HG03066 (cell line): ENCODE results near the gene TUB.

ENCODE experiments used
- ATAC-seq: cut with Tn5 transposase; IDR thresholded peaks from one replicate; pipeline ENCODE4 v1.9.1; 2021; ENCODE audit warnings: low read depth; ENCODE audit not compliant: unreplicated experiment

TUB gene

DNA sequence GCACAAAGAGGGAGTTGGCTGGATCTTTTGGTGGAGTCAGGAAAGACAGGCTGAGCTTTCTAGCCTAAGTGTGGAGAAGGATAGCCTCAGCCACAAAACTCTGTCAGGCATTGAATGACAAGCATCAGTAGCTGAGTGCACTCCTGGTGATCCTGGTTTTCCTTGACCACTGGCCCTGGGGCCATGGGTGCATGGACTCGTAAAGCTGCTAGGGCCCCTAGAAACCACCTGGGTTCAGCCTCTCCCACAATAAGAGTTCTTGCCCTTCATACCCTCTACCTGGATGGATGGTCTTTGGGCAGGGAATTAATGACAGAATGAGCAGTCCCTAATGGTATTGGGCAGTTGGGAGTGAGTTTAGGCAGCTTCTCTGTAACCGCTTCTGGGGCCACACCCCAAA, 22.9 kb downstream of the TUB start:
- ATAC-seq: no peak

DNA sequence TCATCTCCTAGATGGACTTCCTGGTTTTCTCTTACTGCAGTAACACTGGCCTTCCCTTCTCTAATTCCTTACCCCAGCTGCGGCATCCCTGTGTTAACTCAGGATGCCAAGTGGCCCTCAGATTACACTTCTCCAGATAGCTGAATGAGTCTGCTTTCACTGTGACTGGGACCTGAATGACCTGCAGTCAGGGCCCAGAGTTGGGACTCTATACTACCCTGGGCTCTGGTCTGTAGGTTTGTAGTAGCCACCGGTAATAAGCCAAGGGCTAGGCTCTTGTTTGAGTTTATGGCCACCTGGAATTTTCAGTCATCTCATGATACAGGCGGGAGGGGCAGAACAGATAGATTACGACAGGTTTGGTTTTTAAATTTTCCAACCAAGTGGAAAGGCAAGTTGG, 24.1 kb downstream of the TUB start:
- ATAC-seq: no peak

DNA sequence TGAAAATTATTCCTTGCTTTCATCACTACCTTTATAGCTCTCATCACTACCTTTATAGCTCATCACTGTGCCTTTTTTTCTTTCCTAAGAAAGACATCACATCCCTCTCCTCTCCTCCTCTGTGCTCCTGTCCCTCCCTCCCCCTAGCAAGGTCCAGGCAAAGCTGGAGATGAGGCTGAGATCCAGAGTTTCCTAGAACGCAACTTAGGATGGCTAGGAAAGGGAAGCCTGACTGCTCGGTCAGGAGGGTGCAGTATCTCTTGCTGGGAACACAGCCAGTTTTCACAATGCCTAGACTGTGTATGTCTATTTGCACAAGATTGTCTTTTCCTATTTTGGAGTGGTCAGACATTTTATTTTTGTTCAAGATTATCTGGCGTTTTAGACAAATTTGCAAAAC, 24.7 kb downstream of the TUB start:
- no peak for ATAC-seq

DNA sequence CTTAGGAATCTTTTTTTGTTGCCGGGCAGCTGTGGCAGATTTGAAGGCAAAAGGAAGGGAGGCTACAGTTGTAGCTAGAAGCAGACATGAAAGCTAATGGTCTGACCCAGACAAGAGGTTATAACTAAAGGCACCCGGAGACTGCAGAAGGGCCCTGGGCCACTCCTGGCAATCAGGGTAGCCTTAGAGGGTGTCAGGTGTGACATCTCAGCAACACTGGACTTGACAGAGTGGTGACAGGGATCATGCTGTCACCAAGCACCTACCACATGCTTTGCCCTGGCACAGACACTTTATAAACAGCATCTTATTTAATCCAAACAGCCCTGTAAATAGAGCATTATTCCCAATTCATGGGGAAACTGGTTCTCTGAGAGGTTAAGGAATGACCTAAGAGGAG, 25.7 kb downstream of the TUB start:
- no peak for ATAC-seq

DNA sequence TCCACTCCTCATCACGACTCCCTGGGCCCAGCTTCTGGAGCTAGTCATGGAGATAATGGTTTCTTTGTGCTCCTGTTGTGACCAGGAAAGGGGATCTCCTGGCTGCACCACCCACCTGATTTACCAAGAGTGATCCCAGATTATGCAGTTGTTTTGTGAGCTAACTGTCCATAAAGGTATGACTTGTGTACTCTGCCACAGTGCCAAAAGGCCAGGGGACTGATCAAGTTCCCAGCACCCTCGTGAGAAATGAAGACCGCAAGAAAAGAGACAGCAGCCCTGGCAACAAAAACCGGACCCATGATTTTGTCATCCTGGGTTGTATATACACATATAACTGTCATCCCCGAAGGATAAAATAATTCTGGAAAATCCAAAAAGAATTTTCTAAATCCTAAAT, 26.6 kb downstream of the TUB start:
- no peak for ATAC-seq

DNA sequence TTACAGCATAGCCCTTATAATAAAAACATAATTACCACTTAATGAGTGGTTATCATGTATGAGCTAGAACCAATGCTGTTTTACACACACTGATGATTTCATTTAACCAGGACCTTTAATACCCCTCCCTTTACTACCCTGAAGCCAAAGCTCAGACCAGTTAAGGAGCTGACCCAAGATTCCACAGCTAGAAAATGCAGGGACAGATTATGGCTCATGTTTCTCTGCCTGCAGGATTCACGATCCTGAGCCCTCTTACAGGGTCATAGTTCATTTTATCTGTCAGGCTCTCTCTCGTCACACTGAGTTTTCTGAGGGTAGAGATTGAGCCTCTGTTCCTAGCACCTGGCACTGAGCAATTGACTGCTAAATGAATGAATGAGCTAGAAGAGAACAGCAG, 27.4 kb downstream of the TUB start:
- ATAC-seq: no peak

DNA sequence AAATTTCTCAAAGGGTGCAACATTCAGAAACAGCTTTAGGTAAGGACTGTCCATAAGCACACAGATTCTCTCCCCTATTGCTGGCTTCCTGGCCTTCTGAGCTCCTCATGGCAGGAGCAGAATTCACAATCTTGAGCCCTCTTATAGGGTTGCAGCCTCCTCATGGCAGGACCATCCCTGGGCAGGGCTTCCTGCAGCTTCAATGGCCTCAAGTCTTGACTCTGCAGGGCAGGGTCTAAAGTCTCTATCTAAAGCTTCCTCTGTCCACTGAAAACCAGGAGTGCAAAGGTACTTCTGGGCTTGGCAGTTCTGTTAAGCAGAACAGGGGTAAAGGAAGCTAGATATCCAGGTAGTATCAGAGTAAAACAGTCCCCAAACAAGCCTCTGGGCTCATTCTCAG, 28.7 kb downstream of the TUB start:
- ATAC-seq: no peak

DNA sequence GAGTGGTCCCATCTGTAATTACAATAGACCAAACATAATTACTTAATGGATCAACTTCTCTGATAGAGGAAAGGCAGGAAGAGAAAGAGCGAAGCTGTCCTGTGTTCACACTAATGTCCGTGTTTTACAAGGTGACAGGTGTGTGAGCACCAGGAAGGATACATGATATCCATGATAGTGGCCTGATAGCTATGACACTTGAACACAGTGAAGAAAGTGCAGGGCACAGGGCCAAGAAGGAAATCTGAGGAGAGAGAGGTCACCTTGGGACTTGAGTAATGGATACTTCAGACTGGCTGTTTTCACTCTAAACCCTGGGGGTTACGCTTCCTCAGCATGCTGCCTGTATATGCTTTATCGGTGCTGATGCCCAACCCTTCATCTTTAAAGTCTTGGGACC, 29.4 kb downstream of the TUB start:
- no peak for ATAC-seq

DNA sequence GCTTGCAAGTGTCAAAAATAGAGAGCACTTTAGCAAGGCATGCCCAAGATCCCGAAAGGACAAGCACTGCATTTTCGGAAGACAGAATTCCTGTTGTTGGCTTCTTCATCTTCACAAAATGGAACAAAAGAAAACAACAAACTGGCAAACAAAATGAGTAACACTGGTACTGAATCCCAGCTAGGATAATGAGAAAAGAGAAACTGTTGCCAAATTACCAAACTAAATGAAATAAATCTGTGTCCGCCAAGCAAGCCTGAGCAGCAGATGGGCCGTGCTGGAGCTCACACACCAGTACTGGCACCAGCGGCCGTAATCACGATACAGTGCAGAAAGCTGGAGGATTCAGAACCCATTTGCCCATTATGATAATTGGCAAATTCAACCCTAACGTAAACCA, 30.6 kb downstream of the TUB start:
- no peak for ATAC-seq

DNA sequence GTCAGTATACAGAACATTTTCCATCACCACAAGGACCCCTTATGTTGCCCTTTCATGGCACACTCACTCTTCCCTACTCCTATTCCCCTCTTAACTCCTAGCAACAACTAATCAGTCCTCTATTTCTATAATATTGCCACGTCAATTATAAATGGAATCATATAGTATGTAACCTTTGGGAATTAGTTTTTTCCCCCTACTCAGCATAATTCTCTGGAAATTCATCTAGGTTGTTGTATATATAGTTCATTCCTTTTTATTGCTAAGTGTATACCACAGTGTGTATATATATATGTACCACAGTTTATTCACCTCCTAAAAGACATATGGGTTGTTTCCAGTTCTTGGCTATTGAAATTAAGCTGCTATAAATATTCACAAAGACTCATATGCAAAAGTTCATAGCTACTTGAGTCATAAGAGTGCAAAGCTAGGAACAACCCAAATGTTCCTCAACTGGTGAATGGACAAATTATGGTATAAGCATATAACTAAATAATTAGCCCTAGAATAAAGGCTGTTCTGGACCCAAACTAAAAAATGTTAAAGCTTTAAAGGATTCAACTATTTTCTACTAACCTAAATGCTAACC, 41.3 kb downstream of the TUB start:
- no peak for ATAC-seq

DNA sequence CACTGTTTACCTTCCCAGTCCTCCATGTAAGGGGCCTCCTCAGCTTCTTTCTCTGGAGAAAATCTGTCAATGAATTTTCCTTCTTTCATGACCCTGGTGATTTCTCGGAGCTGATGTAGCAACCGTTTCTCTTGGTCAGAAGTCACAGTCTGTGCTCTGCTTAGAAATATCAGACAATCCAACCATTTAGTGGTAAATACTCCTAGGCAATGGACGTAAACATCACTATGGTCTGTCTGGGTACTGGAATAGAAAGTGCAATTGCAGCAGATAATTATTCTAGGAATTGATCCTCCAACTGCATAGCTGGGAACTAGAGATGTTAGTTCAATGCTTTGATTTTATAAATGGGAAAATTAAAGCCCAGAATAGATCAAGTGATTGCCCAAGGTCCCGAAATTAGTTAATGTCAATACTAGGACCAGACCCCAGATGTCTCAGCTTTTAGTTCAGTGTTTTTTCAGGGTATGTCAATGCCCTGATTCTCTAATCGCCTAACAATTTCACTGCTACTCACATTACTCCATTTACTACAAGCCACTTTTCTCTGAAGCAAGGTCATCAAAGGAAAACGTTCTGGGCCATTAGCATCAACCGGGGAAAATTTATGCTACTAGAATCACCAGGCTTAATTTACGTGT, 45.8 kb downstream of the TUB start:
- ATAC-seq: no peak

DNA sequence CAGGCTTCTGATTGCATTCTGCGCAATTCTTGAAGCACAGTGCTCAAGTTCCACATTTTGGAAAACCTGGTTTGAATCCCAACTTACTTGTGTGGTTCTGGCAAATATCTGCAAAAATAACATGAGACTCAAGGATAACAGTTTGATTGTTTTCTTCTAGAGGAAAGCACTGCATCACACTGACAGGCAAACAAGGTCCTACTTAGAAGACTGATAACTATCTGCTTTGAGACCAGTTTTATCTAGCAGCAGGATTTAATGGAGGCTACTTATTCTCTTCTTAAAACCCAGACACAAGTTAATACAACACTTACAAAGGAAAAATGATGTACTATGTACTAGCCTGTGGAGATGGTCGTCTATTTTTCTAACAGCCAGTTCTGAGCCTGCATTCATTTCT, 46.4 kb downstream of the TUB start:
- no peak for ATAC-seq

DNA sequence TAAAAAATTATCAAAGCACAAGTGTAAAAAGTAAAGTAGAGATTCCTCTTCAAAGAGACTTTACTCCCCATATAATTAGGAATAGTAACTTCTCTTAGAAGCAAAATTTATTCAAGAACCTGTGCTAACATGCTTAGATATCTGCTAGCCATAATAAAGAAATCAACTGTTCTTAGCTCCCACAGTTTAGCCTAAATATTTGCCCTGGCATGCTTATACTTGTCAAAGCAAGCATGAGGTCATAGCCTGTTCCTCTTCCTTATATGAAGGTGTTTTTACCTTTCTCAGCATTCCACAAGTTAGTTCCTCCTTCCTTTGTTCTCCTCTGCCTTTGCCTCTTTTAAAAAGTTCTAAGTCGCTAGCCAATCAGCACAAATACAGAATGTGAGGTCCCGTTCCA, 57.5 kb downstream of the TUB start:
- no peak for ATAC-seq

DNA sequence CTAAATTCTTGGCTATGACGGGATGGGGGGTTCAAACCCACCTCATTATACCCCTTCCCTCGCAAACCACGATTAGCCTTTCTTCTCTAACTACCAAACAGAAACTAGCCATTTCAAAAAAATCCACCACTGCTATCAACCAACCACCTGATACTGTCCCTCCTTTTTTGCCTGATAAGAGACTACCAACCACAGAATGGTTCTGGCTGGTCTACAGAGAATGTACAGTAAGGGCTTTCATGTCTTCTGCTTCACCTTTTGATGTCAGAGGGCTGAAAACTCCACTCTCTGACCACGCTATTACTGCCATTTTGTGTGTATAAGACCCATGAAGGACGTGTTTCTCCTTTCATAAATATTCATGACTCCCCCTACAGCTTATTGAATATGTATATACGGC, 68.7 kb downstream of the TUB start:
- no peak for ATAC-seq
